ENCODE data around the gene CDKN1A. TPM values are rescaled to one million over a fixed set of nuclear protein-coding genes. Genes with fewer than 3 reads are reported as not detected.

The CDKN1A gene
- total and polyA plus RNA-seq, 9 of the 15 experiments (the other 6 are each of a cell fraction or from before 2014, with no cell fraction given) = 0.25 to 8.1 (median 5.1) TPM

- WGBS (ENCODE audit: insufficient coverage, low coverage, missing lambda C conversion rate) = 3% methylated on average over 3 of the region's 3 CpGs
- Histone ChIP-seq H4K20me1 (replicated peaks; ENCODE audit: control insufficient read depth, insufficient read depth, low read length) (peaks cover 6% of the 10 kb centered on the region; the same call in 1 of the 2 replicates), H3K9me1 (ENCODE audit: control insufficient read depth, insufficient read depth, low read length) (peaks cover 3% of the 10 kb centered on the region), H3K27ac (ENCODE audit: extremely low read depth, low read depth, low read length) (no peak overlapping the region), H3K4me3 (no peak overlapping the region), H2AFZ (ENCODE audit: low read depth, low read length) (no peak overlapping the region), H3K4me2 (ENCODE audit: insufficient read depth, low read length) (no peak overlapping the region), H3K27me3 (ENCODE audit: control insufficient read depth in 2 of 2, insufficient read depth in 2 of 2, low read length in 2 of 2) (peaks cover 27 to 64% of the 10 kb centered on the region in 2 experiments), H3K9me3 (replicated peaks; ENCODE audit: control insufficient read depth, insufficient read depth, low read depth, low read length) (no peaks in the 10 kb centered on the region), H3K36me3 (ENCODE audit: control insufficient read depth, insufficient read depth, low read length) (no peaks in the 10 kb centered on the region), H3K9ac (ENCODE audit: insufficient read depth in 1 of 2, low read depth in 2 of 2, low read length in 2 of 2) (no peak overlapping the region), H3K4me1 (replicated peaks in 1 of 2; ENCODE audit: control insufficient read depth in 2 of 2, insufficient read depth in 2 of 2, low read length in 2 of 2) (peaks cover 0 to 5% of the 10 kb centered on the region in 2 experiments; a peak in 2 of 5 replicates), H3K79me2 (ENCODE audit: control insufficient read depth, insufficient read depth, low read length) (no peaks in the 10 kb centered on the region)
- POLR2A ChIA-PET = interaction anchor here (0.9 kb wide), 2 partner anchors 9 to 15 kb away, joined by 3 read pairs; no protein-coding TSS in a partner anchor
- no TSS peak for BruUV-seq (replicated peaks)
- intact Hi-C loops (cut with micrococcal nuclease) (loop anchor here (5.0 kb wide), 1 partner anchor 84 kb away; no protein-coding TSS in a partner anchor), in situ Hi-C loops (cut with MboI) (no loop called here)
- FAIRE-seq = no peak
- TF ChIP-seq SP1 (CRISPR knock-in tag; IDR thresholded peaks at IDR 0.05) = no peak
- TF ChIP-seq HINFP (tag; conservative IDR thresholded peaks at IDR 0.05; ENCODE audit: low read depth) = no peak
- no peak for TF ChIP-seq BRD4 (IDR thresholded peaks at IDR 0.05)
- TF ChIP-seq RERE (CRISPR knock-in tag; IDR thresholded peaks at IDR 0.05; ENCODE audit: borderline replicate concordance) = no peak
- TF ChIP-seq ILK (tag; IDR thresholded peaks at IDR 0.05; ENCODE audit: borderline replicate concordance, low read depth) = no peak
- peak; percentile 80; the same call in 1 of the 2 replicates for TF ChIP-seq SPI1 (IDR thresholded peaks at IDR 0.05; ENCODE audit: borderline replicate concordance, low read depth, low read length)
- TF ChIP-seq TCF15 (CRISPR knock-in tag; IDR thresholded peaks at IDR 0.05) = no peak
- ATAC-seq = no peak
- DNase-seq (ENCODE audit: extremely low read depth in 1 of 4, low spot score in 3 of 4) = no peak
- CTCF ChIA-PET (ENCODE audit: low intra/inter-chr PET ratio) = no interaction called here
Measured at GRCh38 chr6:36700831-36701230, 22.3 kb downstream of the CDKN1A start.

All from K562 (cell line).